PC-9 (cell line): ENCODE measurements around the gene ZNF492. TPM values are rescaled to one million over a fixed set of nuclear protein-coding genes. Genes with fewer than 3 reads are reported as not detected.

Experiments used
- BruUV-seq: library from RNA; stranded (reverse); fragments of 400-500 nt; replicated peaks from 2 replicates; lab custom pipeline; 2021; lab: Mats Ljungman, UMichigan
- CTCF ChIA-PET: fragments of 300-600 bp; sonication (Branson Sonifier 250); formaldehyde crosslinking; loops from one replicate; lab custom pipeline; 2022; ENCODE audit warnings: antibody characterized with exemption; lab: Charles Lee
- POLR2A ChIA-PET: fragments of 300-600 bp; sonication (Branson Sonifier 250); formaldehyde crosslinking; loops from one replicate; lab custom pipeline; 2022; ENCODE audit warnings: antibody characterized with exemption; ENCODE audit not compliant: unreplicated experiment; lab: Charles Lee
- DNase-seq, 2 experiments: peaks; one replicate each; pipeline versions ENCODE4 v3.0.0 to v3.0.0-alpha.2; 2015 to 2022; ENCODE audit warnings: mixed read lengths in 1 of 2
- H2AFZ ChIP-seq: fragments of 200-600 bp; sonication (generic); 2 replicates; pipeline ENCODE4 v1.8.1; 2017; ENCODE audit warnings: antibody characterized with exemption
- H3F3A ChIP-seq: fragments of 200-600 bp; sonication (generic); 2 replicates; pipeline ENCODE4 v1.8.1; 2017; ENCODE audit warnings: antibody characterized with exemption, mild to moderate bottlenecking, low read depth; ENCODE audit not compliant: insufficient read depth
- H3K27ac ChIP-seq: fragments of 200-600 bp; sonication (generic); 2 replicates; pipeline ENCODE4 v1.6.1; 2016; ENCODE audit warnings: mixed run types
- H3K27me3 ChIP-seq: fragments of 200-600 bp; sonication (generic); 2 replicates; pipeline ENCODE4 v1.6.1; 2016; ENCODE audit warnings: low read depth, mixed run types; ENCODE audit not compliant: insufficient read depth
- H3K36me3 ChIP-seq: fragments of 200-600 bp; sonication (generic); 2 replicates; pipeline ENCODE4 v1.6.1; 2016; ENCODE audit warnings: low read depth, mixed run types
- H3K4me1 ChIP-seq: fragments of 200-600 bp; sonication (generic); replicated peaks from 2 replicates; pipeline ENCODE4 v1.6.1; 2016; ENCODE audit warnings: mixed run types; ENCODE audit not compliant: insufficient read depth
- H3K4me2 ChIP-seq: fragments of 200-600 bp; sonication (generic); 2 replicates; pipeline ENCODE4 v1.6.1; 2017; ENCODE audit warnings: mixed run types
- H3K4me3 ChIP-seq: fragments of 200-600 bp; sonication (generic); 2 replicates; pipeline ENCODE4 v1.6.1; 2016; ENCODE audit warnings: mixed run types
- H3K79me2 ChIP-seq: fragments of 200-600 bp; sonication (generic); 2 replicates; pipeline ENCODE4 v1.6.1; 2017; ENCODE audit warnings: low read depth, mixed run types
- H3K9me2 ChIP-seq: fragments of 200-600 bp; sonication (generic); 2 replicates; pipeline ENCODE4 v1.8.1; 2017; ENCODE audit warnings: mild to moderate bottlenecking; ENCODE audit not compliant: insufficient read depth
- H3K9me3 ChIP-seq: fragments of 200-600 bp; sonication (generic); 2 replicates; pipeline ENCODE4 v1.8.1; 2016; ENCODE audit warnings: low read depth; ENCODE audit not compliant: insufficient read depth
- H4K20me1 ChIP-seq: fragments of 200-600 bp; sonication (generic); 2 replicates; pipeline ENCODE4 v1.8.1; 2017; ENCODE audit not compliant: insufficient read depth
- EZH2 ChIP-seq: fragments of 200-600 bp; sonication (generic); IDR thresholded peaks from 2 replicates; pipeline ENCODE4 v1.8.0; 2017; ENCODE audit warnings: antibody characterized with exemption, low read depth
- intact Hi-C: fragments of 100-400 bp; cut with micrococcal nuclease; formaldehyde crosslinking; loops from one replicate; pipeline ENCODE4 v1.10.0; 2022; ENCODE audit not compliant: unreplicated experiment
- total RNA-seq: library from RNA; stranded (reverse); gene quantifications from 2 replicates; pipeline ENCODE4 v1.2.3, GENCODE V29; 2021
- TF ChIP-seq, protein P1 (sequence below): fragments of 200-600 bp; sonication (generic); conservative IDR thresholded peaks from 2 replicates; pipeline ENCODE4 v1.6.1; 2017; ENCODE audit warnings: mixed run types, antibody characterized with exemption, mild to moderate bottlenecking, moderate library complexity

Gene ZNF492
- total RNA-seq, 1 experiment from 2014 or later: not detected

DNA sequence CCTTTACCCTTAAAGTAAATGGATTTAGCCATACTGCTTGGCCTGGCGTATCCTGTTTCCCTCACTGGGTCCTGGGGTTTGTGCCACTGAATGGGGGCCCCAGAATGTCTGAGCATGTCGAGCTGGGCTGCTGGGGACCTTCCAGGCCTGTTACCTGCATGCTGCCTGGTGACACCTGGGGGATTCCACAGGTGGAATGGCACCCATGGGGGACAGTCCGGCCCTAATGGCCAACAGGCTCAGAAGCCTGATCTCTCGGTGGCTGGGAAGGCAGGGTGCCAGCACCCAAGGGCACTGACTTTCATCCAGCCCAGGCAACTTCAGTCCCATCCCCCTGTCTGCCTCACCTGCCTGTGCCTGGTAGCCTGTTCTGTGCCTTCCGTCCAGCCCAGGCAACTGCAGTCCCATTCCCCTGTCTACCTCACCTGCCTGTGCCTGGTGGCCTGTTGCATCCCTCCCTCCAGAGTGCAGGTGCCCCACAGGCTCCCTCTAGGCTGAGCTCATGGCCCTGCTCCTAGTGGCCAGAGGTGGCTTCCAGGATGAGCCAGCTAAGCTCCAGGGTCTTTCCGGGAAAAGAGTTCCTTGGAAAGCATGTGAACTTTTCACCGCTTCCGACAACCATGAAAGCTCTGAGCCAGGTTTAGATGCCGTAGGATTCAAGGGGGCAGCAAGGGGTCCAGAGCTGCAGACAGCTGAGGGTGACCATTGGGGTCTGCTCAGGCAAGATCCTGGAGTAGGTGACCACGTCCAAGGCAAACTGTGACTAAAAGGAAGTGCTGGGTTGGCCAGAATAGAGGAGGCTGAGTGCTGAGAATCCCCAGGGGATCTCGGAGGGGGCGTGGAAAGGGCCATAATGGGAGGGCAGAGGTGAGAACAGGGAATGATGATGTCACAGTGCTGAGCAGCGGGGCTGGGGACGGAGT lies 30.3 kb upstream of the ZNF492 start:
- no peaks in the 10 kb centered on the region for H3K36me3 ChIP-seq
- H3K4me3 ChIP-seq: no peak overlapping the region
- H3F3A ChIP-seq: no peaks in the 10 kb centered on the region
- no peak for DNase-seq
- CTCF ChIA-PET: no interaction called here
- BruUV-seq: no TSS peak
- no peaks in the 10 kb centered on the region for H3K9me2 ChIP-seq
- H3K79me2 ChIP-seq: no peaks in the 10 kb centered on the region
- no peak for TF ChIP-seq EZH2
- TF ChIP-seq, protein P1, sequence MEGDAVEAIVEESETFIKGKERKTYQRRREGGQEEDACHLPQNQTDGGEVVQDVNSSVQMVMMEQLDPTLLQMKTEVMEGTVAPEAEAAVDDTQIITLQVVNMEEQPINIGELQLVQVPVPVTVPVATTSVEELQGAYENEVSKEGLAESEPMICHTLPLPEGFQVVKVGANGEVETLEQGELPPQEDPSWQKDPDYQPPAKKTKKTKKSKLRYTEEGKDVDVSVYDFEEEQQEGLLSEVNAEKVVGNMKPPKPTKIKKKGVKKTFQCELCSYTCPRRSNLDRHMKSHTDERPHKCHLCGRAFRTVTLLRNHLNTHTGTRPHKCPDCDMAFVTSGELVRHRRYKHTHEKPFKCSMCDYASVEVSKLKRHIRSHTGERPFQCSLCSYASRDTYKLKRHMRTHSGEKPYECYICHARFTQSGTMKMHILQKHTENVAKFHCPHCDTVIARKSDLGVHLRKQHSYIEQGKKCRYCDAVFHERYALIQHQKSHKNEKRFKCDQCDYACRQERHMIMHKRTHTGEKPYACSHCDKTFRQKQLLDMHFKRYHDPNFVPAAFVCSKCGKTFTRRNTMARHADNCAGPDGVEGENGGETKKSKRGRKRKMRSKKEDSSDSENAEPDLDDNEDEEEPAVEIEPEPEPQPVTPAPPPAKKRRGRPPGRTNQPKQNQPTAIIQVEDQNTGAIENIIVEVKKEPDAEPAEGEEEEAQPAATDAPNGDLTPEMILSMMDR: no peak
- peaks cover 17% of the 10 kb centered on the region for H3K27me3 ChIP-seq
- H3K4me1 ChIP-seq: no peaks in the 10 kb centered on the region
- H2AFZ ChIP-seq: no peak overlapping the region
- no peaks in the 10 kb centered on the region for H4K20me1 ChIP-seq
- H3K27ac ChIP-seq: no peak overlapping the region
- no peaks in the 10 kb centered on the region for H3K9me3 ChIP-seq
- POLR2A ChIA-PET: no interaction called here
- intact Hi-C loops: no loop called here
- H3K4me2 ChIP-seq: no peak overlapping the region

DNA sequence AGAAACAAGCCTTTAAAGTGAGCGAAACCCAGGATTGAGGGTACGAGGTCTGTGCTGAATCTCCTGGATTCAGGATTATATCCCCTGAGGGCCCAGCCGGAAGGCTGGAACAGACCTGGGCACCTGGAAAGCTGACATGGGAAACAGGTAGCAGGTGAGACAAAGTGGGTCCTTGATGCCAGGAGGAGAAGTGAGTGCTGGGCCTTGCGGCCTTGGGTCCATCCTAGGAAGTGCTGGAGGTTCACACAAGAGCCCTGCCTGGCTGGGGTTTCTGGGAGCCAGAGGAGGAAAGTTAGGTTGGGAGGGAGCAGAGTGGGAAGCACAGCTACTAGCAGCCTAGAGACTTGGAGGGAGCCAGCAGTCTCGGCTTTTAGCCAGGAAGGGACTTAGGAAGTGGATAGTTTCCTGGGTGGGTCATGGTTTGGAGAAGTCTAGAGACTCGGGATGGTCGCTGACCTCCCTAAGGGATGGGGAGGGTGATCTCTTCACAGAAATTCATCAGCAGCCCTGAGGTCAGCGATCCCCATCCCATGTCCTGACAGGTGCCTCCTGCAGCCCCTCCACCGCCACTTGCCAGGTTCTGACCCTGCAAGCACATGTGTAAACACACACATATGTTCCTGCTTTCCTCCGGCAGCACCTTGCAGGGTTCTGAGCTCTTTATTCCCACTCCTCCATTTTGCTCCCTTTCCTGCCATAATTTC lies 29.4 kb upstream of the ZNF492 start:
- Histone ChIP-seq H3K4me2 (no peak overlapping the region), H3F3A (no peaks in the 10 kb centered on the region), H3K4me1 (no peaks in the 10 kb centered on the region), H3K9me2 (no peaks in the 10 kb centered on the region), H3K79me2 (no peaks in the 10 kb centered on the region), H4K20me1 (no peaks in the 10 kb centered on the region), H2AFZ (no peak overlapping the region), H3K9me3 (no peaks in the 10 kb centered on the region), H3K27me3 (peaks cover 18% of the 10 kb centered on the region), H3K4me3 (no peak overlapping the region), H3K36me3 (no peaks in the 10 kb centered on the region), H3K27ac (no peak overlapping the region)
- intact Hi-C loops: no loop called here
- no peak for TF ChIP-seq EZH2
- TF ChIP-seq, protein P1: no peak
- no peak for DNase-seq
- CTCF ChIA-PET: no interaction called here
- POLR2A ChIA-PET: no interaction called here
- no TSS peak for BruUV-seq

DNA sequence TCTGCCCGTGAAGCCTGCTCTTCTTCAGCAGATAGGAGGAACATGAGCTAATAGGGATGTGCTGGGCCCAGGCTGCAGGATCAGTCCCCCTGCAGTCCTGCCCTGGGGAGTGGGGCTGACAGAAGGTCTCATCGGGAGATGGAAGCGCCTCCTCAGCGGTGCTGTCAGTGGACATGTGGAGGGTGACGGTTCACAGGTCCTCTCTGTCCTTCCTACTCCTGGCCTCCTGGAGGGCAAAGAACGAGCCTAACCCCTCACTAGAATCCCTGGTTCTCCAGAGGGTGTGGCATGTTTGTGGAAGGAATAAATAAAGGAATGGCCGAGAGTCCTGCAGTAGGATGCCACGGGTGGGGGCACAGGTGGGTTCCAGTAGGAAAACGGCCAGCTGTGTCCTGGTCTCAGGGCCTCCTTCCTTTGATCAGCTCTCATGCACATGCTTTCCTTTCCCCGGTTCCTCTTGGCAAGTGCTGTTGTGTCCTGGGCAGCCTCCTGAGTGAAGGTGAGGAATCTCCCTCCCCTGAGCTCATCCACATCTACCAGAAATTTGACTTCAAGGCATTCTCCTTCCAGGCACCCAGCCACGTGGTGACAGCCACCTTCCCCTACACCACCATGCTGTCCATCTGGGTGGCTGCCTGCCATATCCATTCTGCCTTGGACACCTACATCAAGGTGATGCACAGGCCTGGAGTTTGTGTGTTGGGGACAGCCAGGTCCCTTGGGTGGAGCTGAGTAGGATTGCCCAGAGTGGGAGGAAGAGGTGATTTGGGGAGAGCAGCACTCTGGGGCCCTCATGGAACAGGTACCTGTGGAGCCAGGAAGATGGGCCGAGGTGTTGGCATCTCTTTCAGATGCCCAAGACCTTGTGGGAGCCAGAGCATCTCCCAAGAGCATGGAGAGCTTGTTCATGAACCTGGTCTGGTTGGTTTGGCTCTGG lies 28.6 kb upstream of the ZNF492 start:
- H3K36me3 ChIP-seq: no peaks in the 10 kb centered on the region
- TF ChIP-seq EZH2: no peak
- TF ChIP-seq, protein P1: no peak
- ChIA-PET POLR2A (no interaction called here), CTCF (no interaction called here)
- H3K79me2 ChIP-seq: no peaks in the 10 kb centered on the region
- H3K27ac ChIP-seq: no peak overlapping the region
- no TSS peak for BruUV-seq
- DNase-seq: no peak
- no peaks in the 10 kb centered on the region for H3K9me2 ChIP-seq
- no peaks in the 10 kb centered on the region for H3K4me1 ChIP-seq
- no peak overlapping the region for H3K4me3 ChIP-seq
- no peaks in the 10 kb centered on the region for H4K20me1 ChIP-seq
- no peak overlapping the region for H3K4me2 ChIP-seq
- peaks cover 18% of the 10 kb centered on the region for H3K27me3 ChIP-seq
- no peaks in the 10 kb centered on the region for H3K9me3 ChIP-seq
- H2AFZ ChIP-seq: no peak overlapping the region
- no peaks in the 10 kb centered on the region for H3F3A ChIP-seq
- intact Hi-C loops: no loop called here
